DMS 273 treated with DMSO at 0.1 percent for 48 hours (cell line): ENCODE results near the gene CABLES2.
"Not testable (repeated sequence)": the region's sequence is repeated elsewhere in the genome, so short reads cannot be mapped to it uniquely, and the experiment has no call there.

Experiments used
- DNase-seq: peaks from one replicate; lab custom pipeline; 2025; lab: John Stamatoyannopoulos, UW

Gene CABLES2

GRCh38 chr20:62436692-62437091 lies 29.6 kb upstream of the CABLES2 start:
- DNase-seq = no peak

- DNase-seq = no peak
Observed at GRCh38 chr20:62433658-62434497, 26.8 kb upstream of the CABLES2 start.

GRCh38 chr20:62430866-62431447 lies 23.9 kb upstream of the CABLES2 start:
- DNase-seq = no peak

- DNase-seq = no peak
Observed at GRCh38 chr20:62430311-62430853, 23.3 kb upstream of the CABLES2 start.

GRCh38 chr20:62429455-62430310 lies 22.6 kb upstream of the CABLES2 start:
- DNase-seq = no peak

GRCh38 chr20:62428396-62429295 lies 21.6 kb upstream of the CABLES2 start:
- DNase-seq = no peak

- DNase-seq = no peak
Observed at GRCh38 chr20:62428002-62428372, 20.9 kb upstream of the CABLES2 start.

- no peak for DNase-seq
Observed at GRCh38 chr20:62427172-62428001, 20.3 kb upstream of the CABLES2 start, which contains the start of gene RBBP8NL. TSS of gene RBBP8NL (minus strand) at chr20:62427539. CDS start at chr20:62419647, 7,892 bp downstream.

GRCh38 chr20:62426699-62427131 lies 19.6 kb upstream of the CABLES2 start:
- no peak for DNase-seq

GRCh38 chr20:62426059-62426348 lies 18.9 kb upstream of the CABLES2 start:
- not testable (repeated sequence) for DNase-seq

- no peak for DNase-seq
Observed at GRCh38 chr20:62425281-62426058, 18.4 kb upstream of the CABLES2 start.

- DNase-seq = no peak
Observed at GRCh38 chr20:62424249-62425107, 17.4 kb upstream of the CABLES2 start.

GRCh38 chr20:62423326-62423706 lies 16.2 kb upstream of the CABLES2 start:
- no peak for DNase-seq

GRCh38 chr20:62422636-62423325 lies 15.7 kb upstream of the CABLES2 start:
- no peak for DNase-seq

- no peak for DNase-seq
Observed at GRCh38 chr20:62421716-62421990, 14.6 kb upstream of the CABLES2 start.

GRCh38 chr20:62420846-62421715 lies 14.0 kb upstream of the CABLES2 start:
- no peak for DNase-seq

GRCh38 chr20:62419759-62420158 lies 12.7 kb upstream of the CABLES2 start:
- no peak for DNase-seq
